GM23248 (cell line): ENCODE data around the gene CEP78.

Experiments used
- EZH2 ChIP-seq: fragments of 200-600 bp; sonication (generic); IDR thresholded peaks from 2 replicates; pipeline ENCODE4 v1.6.1; 2018; ENCODE audit warnings: antibody characterized with exemption, mild to moderate bottlenecking; ENCODE audit not compliant: insufficient read depth, poor library complexity, severe bottlenecking
- EZH2phosphoT487 ChIP-seq: fragments of 200-600 bp; sonication (generic); IDR thresholded peaks from 2 replicates; pipeline ENCODE4 v1.6.1; 2018; ENCODE audit warnings: antibody characterized with exemption, moderate library complexity, mild to moderate bottlenecking, low read depth; ENCODE audit not compliant: insufficient read depth

- no peak for TF ChIP-seq EZH2
- no peak for TF ChIP-seq EZH2phosphoT487
Observed at GRCh38 chr9:78261403-78262001, 25.6 kb downstream of the CEP78 start.
